ENCODE measurements around the gene UBE4B. TPM values are rescaled to one million over a fixed set of nuclear protein-coding genes. Genes with fewer than 3 reads are reported as not detected.
A peak's percentile ranks its signal among the peaks of the same experiment; 100 is the strongest.
"Not testable (repeated sequence)": the region's sequence is repeated elsewhere in the genome, so short reads cannot be mapped to it uniquely, and the experiment has no call there.

The UBE4B gene
- total RNA-seq, 2 donors from 2014 or later, result 34.3 to 36.8 TPM

GRCh38 chr1:10209905-10210810, 177.4 kb downstream of the UBE4B start, which contains the start of gene KIF1B:
TSS of gene KIF1B (plus strand) at chr1:10210570. CDS start at chr1:10232329, 21,759 bp downstream.
- peaks cover 19% of the 10 kb centered on the region for H3K4me1 Mint-ChIP-seq
- H3K36me3 Mint-ChIP-seq (ENCODE audit: low read depth), result no peaks in the 10 kb centered on the region
- H3K4me3 Mint-ChIP-seq, result peak within 1 kb of the TSS; percentile 94
- H3K9me3 ChIP-seq (ENCODE audit: control insufficient read depth, low read length, poor library complexity, severe bottlenecking), result no peaks in the 10 kb centered on the region
- no peaks in the 10 kb centered on the region for H3K27me3 Mint-ChIP-seq
- peak; percentile 100 for ATAC-seq
- DNase-seq, result peak; percentile 94 to 98 (median 97)
- peak within 1 kb of the TSS; percentile 45 for H3K27ac Mint-ChIP-seq

GRCh38 chr1:10210841-10211804, 178.4 kb downstream of the UBE4B start:
- Mint-ChIP-seq H3K27me3 (no peaks in the 10 kb centered on the region), H3K4me1 (peaks cover 28% of the 10 kb centered on the region), H3K4me3 (peak overlapping the region; percentile 84), H3K36me3 (ENCODE audit: low read depth) (no peaks in the 10 kb centered on the region), H3K27ac (peak overlapping the region; percentile 32)
- DNase-seq, result no peak
- H3K9me3 ChIP-seq (ENCODE audit: control insufficient read depth, low read length, poor library complexity, severe bottlenecking), result no peaks in the 10 kb centered on the region
- no peak for ATAC-seq

- Mint-ChIP-seq H3K27me3 (no peaks in the 10 kb centered on the region), H3K4me1 (peaks cover 35% of the 10 kb centered on the region), H3K27ac (peak overlapping the region; percentile 32), H3K36me3 (ENCODE audit: low read depth) (no peaks in the 10 kb centered on the region), H3K4me3 (peak overlapping the region; percentile 84)
- DNase-seq, result no peak
- no peak for ATAC-seq
- H3K9me3 ChIP-seq (ENCODE audit: control insufficient read depth, low read length, poor library complexity, severe bottlenecking), result no peaks in the 10 kb centered on the region
Observed at GRCh38 chr1:10211805-10212410, 179.2 kb downstream of the UBE4B start.

- Mint-ChIP-seq H3K36me3 (ENCODE audit: low read depth) (no peaks in the 10 kb centered on the region), H3K27me3 (no peaks in the 10 kb centered on the region), H3K4me3 (peak overlapping the region; percentile 84), H3K4me1 (peaks cover 36% of the 10 kb centered on the region), H3K27ac (peak overlapping the region; percentile 32)
- no peak for DNase-seq
- no peaks in the 10 kb centered on the region for H3K9me3 ChIP-seq (ENCODE audit: control insufficient read depth, low read length, poor library complexity, severe bottlenecking)
- no peak for ATAC-seq
Observed at GRCh38 chr1:10212476-10212875, 179.7 kb downstream of the UBE4B start.

- Mint-ChIP-seq H3K4me3 (no peak overlapping the region), H3K27ac (no peak overlapping the region), H3K27me3 (no peaks in the 10 kb centered on the region), H3K4me1 (peaks cover 43% of the 10 kb centered on the region), H3K36me3 (ENCODE audit: low read depth) (no peaks in the 10 kb centered on the region)
- ATAC-seq (no peak), DNase-seq (no peak)
- no peaks in the 10 kb centered on the region for H3K9me3 ChIP-seq (ENCODE audit: control insufficient read depth, low read length, poor library complexity, severe bottlenecking)
Observed at GRCh38 chr1:10213186-10213705, 180.5 kb downstream of the UBE4B start.

- peaks cover 40% of the 10 kb centered on the region for H3K4me1 Mint-ChIP-seq
- no peak for DNase-seq
- no peaks in the 10 kb centered on the region for H3K27me3 Mint-ChIP-seq
- H3K4me3 Mint-ChIP-seq, result peak overlapping the region; percentile 79
- H3K27ac Mint-ChIP-seq, result peak overlapping the region; percentile 70
- ATAC-seq, result no peak
- no peaks in the 10 kb centered on the region for H3K36me3 Mint-ChIP-seq (ENCODE audit: low read depth)
- H3K9me3 ChIP-seq (ENCODE audit: control insufficient read depth, low read length, poor library complexity, severe bottlenecking), result no peaks in the 10 kb centered on the region
Observed at GRCh38 chr1:10216090-10216749, 183.5 kb downstream of the UBE4B start.

- H3K9me3 ChIP-seq (ENCODE audit: control insufficient read depth, low read length, poor library complexity, severe bottlenecking), result no peaks in the 10 kb centered on the region
- DNase-seq (no peak), ATAC-seq (no peak)
- H3K4me3 Mint-ChIP-seq, result no peak overlapping the region
- H3K4me1 Mint-ChIP-seq, result peaks cover 36% of the 10 kb centered on the region
- H3K27me3 Mint-ChIP-seq, result no peaks in the 10 kb centered on the region
- no peaks in the 10 kb centered on the region for H3K36me3 Mint-ChIP-seq (ENCODE audit: low read depth)
- H3K27ac Mint-ChIP-seq, result peak overlapping the region; percentile 70
Observed at GRCh38 chr1:10217748-10218441, 185.1 kb downstream of the UBE4B start.

- Mint-ChIP-seq H3K4me3 (no peak overlapping the region), H3K36me3 (ENCODE audit: low read depth) (no peaks in the 10 kb centered on the region)
- H3K9me3 ChIP-seq (ENCODE audit: control insufficient read depth, low read length, poor library complexity, severe bottlenecking), result no peaks in the 10 kb centered on the region
Observed at GRCh38 chr1:10220200-10220599, 187.4 kb downstream of the UBE4B start.

GRCh38 chr1:10220657-10221056, 187.9 kb downstream of the UBE4B start:
- not testable (repeated sequence) for H3K27me3 Mint-ChIP-seq, H3K27ac Mint-ChIP-seq
- peaks cover 29% of the 10 kb centered on the region for H3K4me1 Mint-ChIP-seq

More at GRCh38 chr1:10220200-10220599, 187.4 kb downstream of the UBE4B start:
- no peak overlapping the region for H3K27ac Mint-ChIP-seq
- H3K27me3 Mint-ChIP-seq, result no peaks in the 10 kb centered on the region
- DNase-seq (no peak), ATAC-seq (no peak)
- peaks cover 30% of the 10 kb centered on the region for H3K4me1 Mint-ChIP-seq

GRCh38 chr1:10225573-10225972, 192.8 kb downstream of the UBE4B start:
- H3K9me3 ChIP-seq (ENCODE audit: control insufficient read depth, low read length, poor library complexity, severe bottlenecking), result no peaks in the 10 kb centered on the region
- ATAC-seq, result no peak
- Mint-ChIP-seq H3K36me3 (ENCODE audit: low read depth) (peaks cover 6% of the 10 kb centered on the region), H3K27ac (no peak overlapping the region), H3K4me1 (peaks cover 22% of the 10 kb centered on the region), H3K4me3 (no peak overlapping the region), H3K27me3 (no peaks in the 10 kb centered on the region)
- DNase-seq, result no peak

More at GRCh38 chr1:10220657-10221056, 187.9 kb downstream of the UBE4B start:
- H3K36me3 Mint-ChIP-seq (ENCODE audit: low read depth); ATAC-seq; DNase-seq; H3K4me3 Mint-ChIP-seq; H3K9me3 ChIP-seq (ENCODE audit: control insufficient read depth, low read length, poor library complexity, severe bottlenecking): not testable (repeated sequence)

- no peaks in the 10 kb centered on the region for H3K9me3 ChIP-seq (ENCODE audit: control insufficient read depth, low read length, poor library complexity, severe bottlenecking)
- DNase-seq (no peak), ATAC-seq (no peak)
- peaks cover 6% of the 10 kb centered on the region for H3K36me3 Mint-ChIP-seq (ENCODE audit: low read depth)
- H3K4me1 Mint-ChIP-seq, result peaks cover 17% of the 10 kb centered on the region
- H3K27ac Mint-ChIP-seq, result no peak overlapping the region
- no peak overlapping the region for H3K4me3 Mint-ChIP-seq
- no peaks in the 10 kb centered on the region for H3K27me3 Mint-ChIP-seq
Observed at GRCh38 chr1:10228528-10228927, 195.8 kb downstream of the UBE4B start.

- ATAC-seq, result no peak
- Mint-ChIP-seq H3K27ac (no peak overlapping the region), H3K36me3 (ENCODE audit: low read depth) (peaks cover 6% of the 10 kb centered on the region), H3K4me3 (no peak overlapping the region), H3K27me3 (no peaks in the 10 kb centered on the region), H3K4me1 (peaks cover 17% of the 10 kb centered on the region)
- no peak for DNase-seq
- no peaks in the 10 kb centered on the region for H3K9me3 ChIP-seq (ENCODE audit: control insufficient read depth, low read length, poor library complexity, severe bottlenecking)
Observed at GRCh38 chr1:10229903-10230302, 197.1 kb downstream of the UBE4B start.

Data from T-helper 17 cell (primary cell).